ENCODE measurements around the gene TRPV2. TPM values are rescaled to one million over a fixed set of nuclear protein-coding genes. Genes with fewer than 3 reads are reported as not detected.

The TRPV2 gene
- total and polyA plus RNA-seq, 8 donors: 2.8 to 14.7 (median 7.2) TPM

DNA sequence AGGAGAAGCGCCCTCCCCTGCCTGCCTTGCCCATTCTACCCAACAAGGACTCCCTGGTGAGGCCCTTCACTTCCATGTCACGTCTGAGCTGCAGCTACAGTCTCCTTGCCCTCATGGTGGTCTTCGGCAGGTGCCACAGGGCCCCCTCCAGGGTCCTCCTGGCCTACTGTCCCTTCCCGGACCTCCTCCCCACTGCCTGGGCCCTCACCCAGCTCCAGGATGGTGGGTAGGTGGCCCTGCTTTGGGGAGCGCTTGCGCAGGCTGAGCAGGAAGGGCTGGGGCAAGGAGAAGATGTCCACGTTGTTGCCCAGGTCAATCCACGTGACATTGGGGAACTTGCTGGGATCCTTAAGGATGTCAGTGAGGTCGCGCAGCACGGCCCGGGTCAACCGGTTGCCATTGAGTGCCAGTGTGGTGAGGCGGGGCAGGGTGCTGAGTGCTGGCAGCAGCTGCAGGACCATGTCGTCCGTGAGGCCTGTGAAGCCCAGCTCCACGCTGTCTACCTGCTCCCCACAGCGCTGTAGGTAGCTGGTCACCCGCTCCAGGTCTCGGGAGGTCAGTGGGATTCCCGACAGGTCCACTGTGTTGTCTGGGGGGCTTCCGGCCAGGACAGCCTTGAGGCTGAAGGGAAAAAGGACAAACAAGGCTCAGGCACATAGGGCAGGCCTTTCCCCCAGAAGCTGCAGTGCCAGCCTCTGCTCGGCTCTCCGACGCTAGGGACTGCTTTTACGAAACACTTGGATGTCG lies 28.3 kb downstream of the TRPV2 start:
- Histone ChIP-seq H3K36me3 (peaks cover 0 to 28% (median 7%) of the 10 kb centered on the region in 3 donors), H3K27ac (peak overlapping the region in 1 of 4 donors; percentile 16), H3K4me1 (peaks cover 20 to 52% (median 32%) of the 10 kb centered on the region in 3 donors), H3K27me3 (no peaks in the 10 kb centered on the region), H3K9me3 (no peaks in the 10 kb centered on the region), H3K4me3 (no peak overlapping the region)
- intact Hi-C loops (cut with DNase I): no loop called here
- no peak for TF ChIP-seq CTCF (IDR thresholded peaks at IDR 0.05)
- 85 to 91% methylated on average over 27 of the region's 27 CpGs for WGBS, 2 donors
- ATAC-seq: no peak
- no peak for FAIRE-seq
- peak in 2 of 6 donors; percentile 16 to 29 for DNase-seq

DNA sequence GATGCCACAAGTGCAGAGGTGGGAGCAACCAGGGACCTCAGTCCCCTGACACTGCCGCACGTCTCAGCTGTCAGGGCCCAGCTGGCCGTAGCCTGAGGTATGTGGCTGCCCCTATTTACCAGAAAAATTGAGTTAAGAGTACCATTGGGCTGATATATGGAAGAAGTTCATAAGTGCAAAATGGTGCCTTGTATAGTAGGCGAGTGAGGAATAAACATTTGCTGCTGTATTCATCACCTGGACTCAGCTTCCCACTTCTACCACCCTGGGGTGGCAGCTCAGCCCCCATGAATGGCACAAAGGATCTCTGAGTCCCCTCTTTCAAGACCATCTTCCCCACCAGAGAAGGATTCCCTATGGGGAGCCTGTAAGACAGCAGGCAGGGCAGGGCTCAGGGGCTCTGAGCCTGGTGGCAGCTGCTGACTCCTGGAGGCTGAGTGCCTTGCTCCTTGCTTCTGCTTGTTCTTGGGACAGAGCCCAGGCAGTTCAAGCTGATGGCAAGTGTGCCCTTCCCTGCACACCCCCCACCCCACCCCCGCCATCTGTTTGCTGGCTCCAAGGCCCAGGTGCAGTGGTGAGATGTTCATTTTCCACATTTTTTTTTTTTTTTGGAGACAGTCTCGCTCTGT lies 29.0 kb downstream of the TRPV2 start:
- H3K4me3 ChIP-seq: no peak overlapping the region
- FAIRE-seq (no peak), ATAC-seq (peak; percentile 26 to 67 (median 54)), DNase-seq (peak in 3 of 6 donors; percentile 47 to 70 (median 51))
- no peaks in the 10 kb centered on the region for H3K27me3 ChIP-seq
- TF ChIP-seq CTCF (IDR thresholded peaks at IDR 0.05): no peak
- peaks cover 0 to 28% (median 7%) of the 10 kb centered on the region in 3 donors for H3K36me3 ChIP-seq
- H3K9me3 ChIP-seq: no peaks in the 10 kb centered on the region
- H3K4me1 ChIP-seq: peaks cover 20 to 52% (median 32%) of the 10 kb centered on the region in 3 donors
- intact Hi-C loops (cut with DNase I): no loop called here
- WGBS, 2 donors: 72 to 76% methylated on average over 6 of the region's 6 CpGs
- peak overlapping the region in 2 of 4 donors; percentile 16 to 63 for H3K27ac ChIP-seq

DNA sequence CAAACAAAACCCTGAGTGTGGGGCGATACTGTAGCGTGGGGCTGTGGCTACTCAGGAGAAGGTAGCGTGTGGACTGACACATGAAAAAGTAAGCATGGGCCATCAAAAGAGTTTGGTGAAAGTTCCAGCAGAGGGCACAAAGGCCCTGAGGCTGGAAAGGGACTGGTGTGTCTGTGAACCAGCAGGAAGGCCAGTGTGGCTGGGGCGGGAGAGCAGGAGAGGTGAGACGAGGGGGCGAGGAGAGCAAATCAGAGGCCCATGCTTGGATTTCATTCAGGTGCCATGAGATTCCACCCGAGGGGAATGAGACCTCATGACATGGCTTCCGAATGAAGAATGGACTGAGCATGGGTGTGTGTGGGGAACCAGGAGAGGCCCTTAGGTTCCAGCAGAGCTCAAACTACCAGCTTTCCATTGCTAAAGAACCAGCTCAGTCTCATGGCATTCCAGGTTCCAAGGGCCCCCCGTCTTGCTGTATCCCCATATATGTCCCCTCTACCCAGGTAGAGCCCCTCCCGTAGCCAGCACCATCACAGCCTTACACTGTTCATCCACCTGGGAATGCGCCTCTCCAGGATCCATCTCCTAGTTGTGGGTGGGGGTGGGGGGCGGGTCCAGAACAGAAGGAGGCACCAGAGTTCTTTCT lies 31.1 kb downstream of the TRPV2 start:
- no peak overlapping the region for H3K4me3 ChIP-seq
- no peaks in the 10 kb centered on the region for H3K9me3 ChIP-seq
- H3K4me1 ChIP-seq: peaks cover 8 to 36% (median 18%) of the 10 kb centered on the region in 3 donors
- FAIRE-seq (no peak), DNase-seq (peak in 1 of 6 donors; percentile 13), ATAC-seq (no peak)
- H3K27ac ChIP-seq: peak overlapping the region in 1 of 4 donors; percentile 22
- WGBS, 2 donors: 90% methylated on average over 12 of the region's 12 CpGs
- intact Hi-C loops (cut with DNase I): no loop called here
- no peaks in the 10 kb centered on the region for H3K27me3 ChIP-seq
- H3K36me3 ChIP-seq: peaks cover 0 to 19% (median 4%) of the 10 kb centered on the region in 3 donors
- TF ChIP-seq CTCF (IDR thresholded peaks at IDR 0.05): no peak

GRCh38 chr17:16447676-16448075 lies 32.3 kb downstream of the TRPV2 start:
- DNase-seq (no peak), FAIRE-seq (no peak), ATAC-seq (no peak)
- WGBS, 2 donors: 87 to 90% methylated on average over 8 of the region's 8 CpGs
- no peak overlapping the region for H3K27ac ChIP-seq
- no peaks in the 10 kb centered on the region for H3K9me3 ChIP-seq
- H3K4me3 ChIP-seq: no peak overlapping the region
- no peak for TF ChIP-seq CTCF (IDR thresholded peaks at IDR 0.05)
- peaks cover 0 to 9% (median 0%) of the 10 kb centered on the region in 3 donors for H3K36me3 ChIP-seq
- intact Hi-C loops (cut with DNase I): no loop called here
- H3K4me1 ChIP-seq: peaks cover 4 to 25% (median 14%) of the 10 kb centered on the region in 3 donors
- H3K27me3 ChIP-seq: no peaks in the 10 kb centered on the region

Data from pancreas (tissue), 10 donors.